Testis (tissue), 3 donors: ENCODE data around the gene WIPF3. TPM values are rescaled to one million over a fixed set of nuclear protein-coding genes. Genes with fewer than 3 reads are reported as not detected.
"Not testable (repeated sequence)": the region's sequence is repeated elsewhere in the genome, so short reads cannot be mapped to it uniquely, and the experiment has no call there.

Experiments used
- DNase-seq: peaks from one replicate; pipeline ENCODE4 v3.0.0-alpha.2; 2019
- H3K27ac ChIP-seq, 2 donors: fragments of 200-600 bp; sonication (generic); one replicate each; pipeline ENCODE4 v1.5.1; 2019
- H3K27me3 ChIP-seq: fragments of 200-600 bp; sonication (generic); one replicate; pipeline ENCODE4 v1.5.1; 2019
- H3K36me3 ChIP-seq: fragments of 200-600 bp; sonication (generic); one replicate; pipeline ENCODE4 v1.5.1; 2017; ENCODE audit warnings: low read depth; ENCODE audit errors: missing control alignments
- H3K4me1 ChIP-seq: fragments of 200-600 bp; sonication (generic); one replicate; pipeline ENCODE4 v1.5.1; 2019
- H3K4me3 ChIP-seq, 2 donors: fragments of 200-600 bp; sonication (generic); one replicate each; pipeline ENCODE4 v1.5.1; 2017 to 2019
- H3K9me3 ChIP-seq: fragments of 200-600 bp; sonication (generic); one replicate; pipeline ENCODE4 v1.5.1; 2017
- CTCF ChIP-seq, 3 experiments: fragments of 450-650 bp in 2 of 3; fragments of 200-600 bp in 1 of 3; sonication (generic) in 1 of 3; IDR thresholded peaks; one replicate each; pipeline ENCODE4 v1.5.1; 2016 to 2019; ENCODE audit warnings: antibody characterized with exemption in 3 of 3, mild to moderate bottlenecking in 2 of 3, moderate library complexity in 1 of 3
- POLR2A ChIP-seq: fragments of 450-650 bp; IDR thresholded peaks from one replicate; pipeline ENCODE4 v1.6.1; 2017; ENCODE audit warnings: antibody characterized with exemption, mild to moderate bottlenecking, moderate library complexity
- WGBS, 2 donors: methylation state at CpG; one replicate each; pipeline ENCODE4 v1.1.5; 2018; 5-methylcytosine and 5-hydroxymethylcytosine counted together
- intact Hi-C: fragments of 100-400 bp; cut with DNase I; formaldehyde crosslinking; loops from one replicate; pipeline ENCODE4 v1.15.1; 2023; ENCODE audit warnings: low total_unique reads
- polyA plus RNA-seq: library from polyadenylated mRNA; stranded (reverse); fragments of 350-450 nt; fragmentation: Illumina TruSeq; extraction: RNeasy Lipid Tissue Mini Kit (QIAGEN cat#74804); gene quantifications from one replicate; pipeline ENCODE4 v1.2.3, GENCODE V29; 2014; ENCODE audit warnings: low read depth, low replicate concordance; ENCODE audit not compliant: insufficient read depth
- total RNA-seq, 2 donors: library from RNA; depleted of rRNA; stranded (reverse); fragments of >200 nt; gene quantifications; one replicate each; pipeline ENCODE4 v1.2.3, GENCODE V29; 2016

Gene WIPF3
- total and polyA plus RNA-seq, 3 donors from 2014 or later = 42.7 to 110 (median 80.7) TPM

GRCh38 chr7:29955799-29956486, 149.6 kb downstream of the WIPF3 start:
- H3K27ac ChIP-seq = no peak overlapping the region
- intact Hi-C loops = no loop called here

DNA sequence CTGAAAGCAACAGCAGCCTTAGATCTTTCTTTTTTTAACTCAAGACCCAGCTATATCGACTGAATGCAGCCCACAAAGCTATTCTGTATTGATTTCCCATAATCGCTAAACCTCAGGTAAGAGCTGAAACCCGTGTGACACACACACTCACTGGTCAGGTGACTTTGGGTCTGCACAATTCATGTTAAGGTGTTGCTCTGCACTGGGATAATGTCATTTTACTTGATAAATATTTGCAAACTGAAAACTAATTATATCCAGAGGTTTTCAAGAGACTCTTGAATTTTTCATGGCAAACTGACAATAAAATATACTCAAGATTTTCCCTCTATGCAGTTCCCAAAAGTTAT, 150.2 kb downstream of the WIPF3 start:
- no peak for DNase-seq
- TF ChIP-seq CTCF (IDR thresholded peaks at IDR 0.05) (no peak), POLR2A (no peak)

More at GRCh38 chr7:29955799-29956486, 149.6 kb downstream of the WIPF3 start:
- Histone ChIP-seq H3K9me3 (no peaks in the 10 kb centered on the region), H3K4me1 (no peaks in the 10 kb centered on the region), H3K36me3 (no peaks in the 10 kb centered on the region), H3K27me3 (no peaks in the 10 kb centered on the region), H3K4me3 (no peak overlapping the region)
- 80 to 85% methylated on average over 8 of the region's 8 CpGs for WGBS, 2 donors
- TF ChIP-seq POLR2A = no peak
- no peak for TF ChIP-seq CTCF (IDR thresholded peaks at IDR 0.05)
- DNase-seq = no peak

DNA sequence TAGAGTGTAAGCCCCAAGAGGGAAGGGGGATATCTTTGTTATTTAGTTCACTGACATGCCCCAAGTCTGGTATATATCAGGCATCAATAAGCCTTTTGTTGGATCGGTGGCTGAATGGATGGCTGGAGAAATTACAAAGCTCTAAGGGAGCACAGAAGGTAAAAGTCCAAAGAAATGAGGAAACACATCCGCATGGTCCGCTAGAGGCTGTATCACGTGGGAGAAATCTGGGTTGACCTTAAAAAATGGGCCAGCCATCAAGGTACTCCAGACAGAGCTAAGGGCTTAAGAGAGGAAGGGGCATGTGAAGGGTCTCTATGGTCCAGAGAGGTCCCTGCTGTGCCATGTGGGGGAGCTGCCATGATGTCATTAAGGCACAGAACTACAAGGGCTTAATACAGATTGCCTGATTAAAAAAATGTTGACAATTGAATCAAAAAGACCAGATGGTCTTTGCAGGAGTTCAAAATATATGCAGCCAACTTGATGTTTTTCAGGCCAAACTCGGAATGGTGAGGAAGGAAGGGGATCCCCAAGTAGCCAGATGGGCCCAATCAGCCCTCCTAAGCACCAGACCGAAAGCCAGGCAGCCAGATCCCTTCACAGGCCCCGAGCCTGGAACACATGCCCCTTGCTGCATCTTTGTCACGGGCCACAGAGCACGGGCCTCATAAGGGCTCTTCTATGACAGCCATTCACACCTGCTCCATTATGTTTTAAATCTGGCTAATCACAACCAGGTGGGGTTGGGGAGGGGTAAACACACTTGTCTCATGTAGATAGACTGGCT, 151.4 kb downstream of the WIPF3 start:
- Histone ChIP-seq H3K4me1 (no peaks in the 10 kb centered on the region), H3K4me3 (no peak overlapping the region), H3K36me3 (no peaks in the 10 kb centered on the region), H3K27ac (no peak overlapping the region), H3K9me3 (no peaks in the 10 kb centered on the region), H3K27me3 (no peaks in the 10 kb centered on the region)
- TF ChIP-seq CTCF (IDR thresholded peaks at IDR 0.05) = no peak
- DNase-seq = no peak
- intact Hi-C loops = no loop called here
- WGBS, 2 donors = 93 to 94% methylated on average over 9 of the region's 9 CpGs

More for the DNA sequence above, 150.2 kb downstream of the WIPF3 start:
- WGBS, 2 donors = 80 to 88% methylated on average over 3 of the region's 3 CpGs
- intact Hi-C loops = no loop called here
- Histone ChIP-seq H3K27me3 (no peaks in the 10 kb centered on the region), H3K9me3 (no peaks in the 10 kb centered on the region), H3K4me3 (no peak overlapping the region), H3K36me3 (no peaks in the 10 kb centered on the region), H3K4me1 (no peaks in the 10 kb centered on the region), H3K27ac (no peak overlapping the region)

DNA sequence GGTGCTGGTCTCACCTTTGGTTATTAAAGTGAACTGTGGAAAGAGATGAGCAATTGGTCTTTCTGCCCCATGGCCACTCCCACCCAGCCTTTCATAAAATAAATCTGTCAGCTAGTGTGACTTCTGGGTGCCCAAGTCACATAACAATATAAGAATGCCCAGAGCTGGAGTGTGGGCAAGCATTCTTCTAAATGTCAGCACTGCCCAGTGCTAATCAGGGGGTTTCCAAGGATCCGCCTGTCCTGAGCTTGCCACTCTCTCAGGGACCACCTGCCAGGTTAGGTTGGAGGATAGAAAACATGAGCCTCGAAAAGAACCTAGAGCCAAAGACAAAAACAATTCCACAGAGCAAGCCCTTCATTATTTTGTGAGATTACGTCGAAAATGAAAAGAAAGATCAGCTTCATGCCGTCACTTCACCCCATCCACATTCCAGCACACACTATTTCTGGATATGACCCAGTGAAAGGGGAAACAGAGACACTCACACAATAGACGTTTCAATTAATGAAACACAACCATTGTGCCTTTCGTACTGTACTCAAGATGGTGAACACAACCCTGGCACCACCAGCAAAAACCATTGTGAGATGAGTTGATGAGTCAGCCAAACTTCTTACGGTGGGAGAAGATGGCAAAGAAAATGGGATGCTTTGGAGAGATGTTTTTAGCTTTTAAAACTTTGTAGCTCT, 152.5 kb downstream of the WIPF3 start:
- Histone ChIP-seq H3K9me3 (no peaks in the 10 kb centered on the region), H3K36me3 (no peaks in the 10 kb centered on the region), H3K27ac (no peak overlapping the region), H3K4me3 (no peak overlapping the region), H3K27me3 (no peaks in the 10 kb centered on the region), H3K4me1 (no peaks in the 10 kb centered on the region)
- intact Hi-C loops = no loop called here
- DNase-seq = no peak
- TF ChIP-seq CTCF (IDR thresholded peaks at IDR 0.05) (no peak), POLR2A (no peak)
- 93 to 94% methylated on average over 8 of the region's 8 CpGs for WGBS, 2 donors

- H3K27ac ChIP-seq, H3K4me3 ChIP-seq, DNase-seq, H3K9me3 ChIP-seq, H3K4me1 ChIP-seq, H3K27me3 ChIP-seq, H3K36me3 ChIP-seq, intact Hi-C loops: not testable (repeated sequence)
- 87 to 88% methylated on average over 1 to 12 of the region's 19 CpGs for WGBS, 2 donors
These were observed 155.3 kb downstream of the WIPF3 start for GRCh38 chr7:29961611-29962010.
